Measurements from ENCODE around the gene CT45A3.
"Not testable (repeated sequence)": the region's sequence is repeated elsewhere in the genome, so short reads cannot be mapped to it uniquely, and the experiment has no call there.

CT45A3 gene

GRCh38 chrX:135768091-135768490 lies at the start of gene CT45A3:
TSS of gene CT45A3 (minus strand) at chrX:135768191. CDS start at chrX:135764444, 3,747 bp downstream.
- H3K4me3 ChIP-seq (ENCODE audit: low read length); DNase-seq (ENCODE audit: low read depth): not testable (repeated sequence)

GRCh38 chrX:135802687-135803086 lies 34.7 kb upstream of the CT45A3 start, which contains the start of gene CT45A6:
TSS of gene CT45A6 (minus strand) at chrX:135802787. CDS start at chrX:135798993, 3,794 bp downstream.
- not testable (repeated sequence) for DNase-seq (ENCODE audit: low read depth); H3K4me3 ChIP-seq (ENCODE audit: low read length)

GRCh38 chrX:135785403-135785802 lies 17.4 kb upstream of the CT45A3 start, which contains the start of gene CT45A5:
TSS of gene CT45A5 (minus strand) at chrX:135785503. CDS start at chrX:135781729, 3,774 bp downstream.
- not testable (repeated sequence) for H3K4me3 ChIP-seq (ENCODE audit: low read length); DNase-seq (ENCODE audit: low read depth)

- not testable (repeated sequence) for H3K4me3 ChIP-seq (ENCODE audit: low read length); DNase-seq (ENCODE audit: low read depth)
Observed at GRCh38 chrX:135744739-135745138, 23.3 kb downstream of the CT45A3 start.

GRCh38 chrX:135741192-135741715 lies 26.7 kb downstream of the CT45A3 start:
- H3K4me3 ChIP-seq (ENCODE audit: low read length) = no peak overlapping the region
- DNase-seq (ENCODE audit: low read depth) = no peak
- no peak for TF ChIP-seq CTCF (conservative IDR thresholded peaks at IDR 0.05; ENCODE audit: low read depth, low read length)

GRCh38 chrX:135740681-135741149 lies 27.3 kb downstream of the CT45A3 start:
- peak; percentile 26 for TF ChIP-seq CTCF (conservative IDR thresholded peaks at IDR 0.05; ENCODE audit: low read depth, low read length)
- H3K4me3 ChIP-seq (ENCODE audit: low read length) = no peak overlapping the region
- DNase-seq (ENCODE audit: low read depth) = no peak

GRCh38 chrX:135737366-135738071 lies 30.5 kb downstream of the CT45A3 start:
- H3K4me3 ChIP-seq (ENCODE audit: low read length) = no peak overlapping the region
- DNase-seq (ENCODE audit: low read depth) = no peak
- no peak for TF ChIP-seq CTCF (conservative IDR thresholded peaks at IDR 0.05; ENCODE audit: low read depth, low read length)

GRCh38 chrX:135734666-135735065 lies 33.3 kb downstream of the CT45A3 start:
- DNase-seq (ENCODE audit: low read depth); H3K4me3 ChIP-seq (ENCODE audit: low read length): not testable (repeated sequence)

- DNase-seq (ENCODE audit: low read depth) = no peak
- H3K4me3 ChIP-seq (ENCODE audit: low read length) = no peak overlapping the region
- no peak for TF ChIP-seq CTCF (conservative IDR thresholded peaks at IDR 0.05; ENCODE audit: low read depth, low read length)
Observed at GRCh38 chrX:135713795-135714194, 54.2 kb downstream of the CT45A3 start.

- not testable (repeated sequence) for DNase-seq (ENCODE audit: low read depth); H3K4me3 ChIP-seq (ENCODE audit: low read length)
Observed at GRCh38 chrX:135713183-135713689, 54.8 kb downstream of the CT45A3 start, which contains the start of gene CT45A1. TSS of gene CT45A1 (plus strand) at chrX:135713639. CDS start at chrX:135718941, 5,302 bp downstream.

All from retinal pigment epithelial cell (primary cell).